ENCODE measurements around the gene SFPQ. TPM values are rescaled to one million over a fixed set of nuclear protein-coding genes. Genes with fewer than 3 reads are reported as not detected.

Gene SFPQ
- total and polyA plus RNA-seq, 2 of the 8 experiments (the other 6 are each of a cell fraction or from before 2014, with no cell fraction given), result 118 to 469 TPM

DNA sequence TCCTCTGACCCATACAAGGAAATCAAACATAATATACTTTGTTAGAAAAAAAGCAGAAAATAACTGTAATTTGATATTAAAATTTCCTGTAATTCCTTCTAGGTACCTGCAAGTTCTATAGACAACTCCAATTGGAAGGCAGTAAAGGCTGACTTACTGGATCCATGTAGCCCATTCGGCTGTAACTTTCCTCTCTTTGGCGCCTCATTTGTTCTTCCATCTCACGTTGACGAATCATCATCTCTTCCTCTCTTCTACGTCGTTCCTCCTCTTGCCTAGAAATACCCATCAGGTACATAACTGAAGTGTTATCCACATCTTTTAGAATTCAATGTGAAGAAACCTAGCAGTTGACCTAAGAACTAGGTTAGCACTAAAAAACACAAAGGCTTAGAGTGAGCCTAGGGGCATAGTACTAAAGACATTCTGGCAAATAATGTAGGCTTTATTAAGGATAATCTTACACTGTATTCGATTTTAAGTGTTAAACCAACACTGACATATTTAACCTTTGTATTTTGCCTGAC is 5.1 kb downstream of the SFPQ start:
- Histone ChIP-seq H2BK12ac (ENCODE audit: low read depth, low read length) (no peak overlapping the region), H4K8ac (ENCODE audit: extremely low read depth, insufficient read depth, low read length) (no peak overlapping the region), H3K14ac (ENCODE audit: insufficient read length) (no peak overlapping the region), H3K27me3 (replicated peaks in 1 of 4; ENCODE audit: control insufficient read depth in 3 of 4, extremely low read depth in 1 of 4, insufficient read depth in 3 of 4, low read length in 3 of 4) (no peaks in the 10 kb centered on the region), H3K4me2 (ENCODE audit: insufficient read depth in 1 of 2, low read depth in 2 of 2, low read length in 2 of 2) (no peak overlapping the region), H3K56ac (replicated peaks; ENCODE audit: insufficient read length, low read depth, low read length) (no peak overlapping the region), H3K9ac (replicated peaks in 1 of 4; ENCODE audit: extremely low read depth in 1 of 4, low read depth in 3 of 4, low read length in 3 of 4) (no peak overlapping the region), H2AFZ (ENCODE audit: low read length) (no peak overlapping the region), H2BK5ac (ENCODE audit: low read depth, low read length) (no peak overlapping the region), H3K23me2 (ENCODE audit: low read depth, low read length) (0 out of 2 replicates have a peak, but pooled peaks cover 5% of the 10 kb centered on the region), H2BK120ac (replicated peaks; ENCODE audit: low read depth, low read length) (no peak overlapping the region), H3K9me3 (ENCODE audit: insufficient read depth in 2 of 2, low read depth in 1 of 2, low read length in 1 of 2) (no peaks in the 10 kb centered on the region), H2AK5ac (ENCODE audit: low read depth, low read length) (no peak overlapping the region), H4K5ac (ENCODE audit: insufficient read length, low read depth, low read length) (no peak overlapping the region), H4K20me1 (replicated peaks in 1 of 2; ENCODE audit: control insufficient read depth in 1 of 2, insufficient read depth in 2 of 2, low read length in 2 of 2) (peaks cover 38 to 46% of the 10 kb centered on the region in 2 experiments), H3K23ac (ENCODE audit: insufficient read length) (no peak overlapping the region), H3K79me2 (ENCODE audit: control insufficient read depth in 1 of 2, insufficient read depth in 2 of 2, low read length in 2 of 2) (peaks cover 23 to 98% of the 10 kb centered on the region in 2 experiments), H3K18ac (ENCODE audit: extremely low read depth, low read length) (no peak overlapping the region), H3K79me1 (ENCODE audit: low read depth, low read length) (peaks cover 3% of the 10 kb centered on the region; the same call in 1 of the 2 replicates), H2BK15ac (ENCODE audit: low read length) (no peak overlapping the region), H3K36me3 (ENCODE audit: control insufficient read depth in 2 of 4, insufficient read depth in 4 of 4, low read length in 3 of 4) (peaks cover 62 to 90% (median 82%) of the 10 kb centered on the region in 4 experiments), H3K4ac (replicated peaks; ENCODE audit: insufficient read length, low read depth, low read length) (no peak overlapping the region), H3K4me3 (ENCODE audit: extremely low read depth in 1 of 4, insufficient read depth in 2 of 4, low read depth in 3 of 4, low read length in 4 of 4) (no peak overlapping the region), H2BK20ac (ENCODE audit: low read length) (no peak overlapping the region), H3K4me1 (replicated peaks in 1 of 4; ENCODE audit: control insufficient read depth in 3 of 4, insufficient read depth in 4 of 4, low read length in 3 of 4) (peaks cover 6 to 10% (median 7%) of the 10 kb centered on the region in 4 experiments; a peak in 6 of 7 replicates), H3K27ac (ENCODE audit: low read depth, low read length) (no peak overlapping the region), H4K91ac (replicated peaks; ENCODE audit: insufficient read length, low read length) (no peak overlapping the region)
- ChIA-PET POLR2A (ENCODE audit: partially characterized antibody) (interaction anchor here (1.0 to 3.9 kb wide), 4 partner anchors 9 to 80 kb away, joined by 3 to 97 read pairs (median 7); partner anchors contain the start of gene ZMYM4), CTCF (ENCODE audit: partially characterized antibody) (no interaction called here)
- DNase-seq (ENCODE audit: low read depth in 1 of 2, low spot score in 2 of 2), result no peak
- TF ChIP-seq PHF8 (conservative IDR thresholded peaks at IDR 0.05; ENCODE audit: low read depth, low read length) (no peak), POLR2AphosphoS5 (IDR thresholded peaks at IDR 0.05; ENCODE audit: low read depth, low read length) (peak; percentile 50; the same call in 1 of the 2 replicates)
- FAIRE-seq, result no peak
- 94 to 100% methylated on average over 5 to 7 of the region's 7 CpGs for WGBS, 2 experiments (ENCODE audit: extremely low coverage in 1 of 2, insufficient coverage in 1 of 2, insufficient read length in 1 of 2, insufficient replicate concordance in 2 of 2, low coverage in 1 of 2, low lambda C conversion rate in 2 of 2, missing lambda C conversion rate in 1 of 2)
